HEK293T (cell line): ENCODE data around the gene CASZ1.

Experiments
- BHLHE40 ChIP-seq: fragments of 450-650 bp; IDR thresholded peaks from 2 replicates; pipeline ENCODE4 v1.6.1; 2016; ENCODE audit warnings: mild to moderate bottlenecking, moderate library complexity, borderline replicate concordance
- ELF4 ChIP-seq: fragments of 450-650 bp; IDR thresholded peaks from 2 replicates; pipeline ENCODE4 v1.6.1; 2017; ENCODE audit warnings: antibody characterized with exemption
- FOXM1 ChIP-seq: fragments of 450-650 bp; IDR thresholded peaks from 2 replicates; pipeline ENCODE4 v1.6.1; 2017; ENCODE audit warnings: mild to moderate bottlenecking, borderline replicate concordance
- SUZ12 ChIP-seq: fragments of 450-650 bp; IDR thresholded peaks from 2 replicates; pipeline ENCODE4 v1.6.1; 2016; ENCODE audit warnings: mild to moderate bottlenecking
- TARDBP ChIP-seq: fragments of 450-650 bp; IDR thresholded peaks from 2 replicates; pipeline ENCODE4 v1.6.1; 2016

DNA sequence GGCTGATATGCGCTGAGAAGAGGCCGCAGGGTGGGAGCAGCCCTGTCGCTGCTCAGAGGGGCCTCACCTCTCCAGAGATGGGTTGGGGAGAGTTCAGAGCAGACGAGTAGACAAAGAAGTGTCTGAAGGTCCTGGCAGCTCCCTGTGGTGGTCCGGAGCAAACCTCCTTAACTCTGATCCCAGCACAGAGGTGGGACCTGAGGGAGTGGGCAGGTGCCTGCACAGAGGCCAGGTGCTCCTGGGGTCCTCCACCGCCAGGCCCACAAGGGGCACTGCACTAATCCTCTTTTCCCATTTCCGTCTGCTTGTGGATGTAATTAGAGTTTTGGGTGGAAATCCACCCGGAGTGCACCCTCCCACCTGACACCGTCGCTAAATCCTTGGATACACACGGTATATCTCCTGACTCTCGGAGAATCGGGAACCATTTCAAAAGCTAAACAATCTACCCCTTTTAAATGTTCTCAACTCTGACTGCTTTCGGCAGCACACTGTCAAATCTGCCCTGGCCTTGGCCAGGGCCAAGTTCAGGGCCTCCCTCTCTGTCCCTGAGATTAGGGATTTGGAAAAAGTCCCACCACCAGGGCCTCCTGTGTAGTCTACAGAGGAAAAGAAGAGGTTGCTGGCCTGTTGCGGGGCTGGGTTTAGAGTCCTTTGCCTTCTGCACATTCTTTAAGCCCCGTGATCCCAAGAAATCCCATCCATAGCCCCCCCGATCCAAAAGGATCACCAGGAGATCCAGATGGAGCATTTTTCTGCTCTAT, 22.4 kb downstream of the CASZ1 start:
- no peak for TF ChIP-seq TARDBP
- TF ChIP-seq FOXM1 = no peak
- TF ChIP-seq ELF4 = no peak
- TF ChIP-seq BHLHE40 = no peak
- TF ChIP-seq SUZ12 = no peak
